Islet of Langerhans (tissue), 1 donor: Measurements from ENCODE around the gene CHRM2.

ENCODE experiments used
- FAIRE-seq: peaks from one replicate; lab custom pipeline; 2011; peaks lifted over from hg19 to GRCh38; lab: Jason Lieb, UNC

Gene CHRM2

GRCh38 chr7:136958016-136958415, 89.6 kb downstream of the CHRM2 start:
- no peak for FAIRE-seq

DNA sequence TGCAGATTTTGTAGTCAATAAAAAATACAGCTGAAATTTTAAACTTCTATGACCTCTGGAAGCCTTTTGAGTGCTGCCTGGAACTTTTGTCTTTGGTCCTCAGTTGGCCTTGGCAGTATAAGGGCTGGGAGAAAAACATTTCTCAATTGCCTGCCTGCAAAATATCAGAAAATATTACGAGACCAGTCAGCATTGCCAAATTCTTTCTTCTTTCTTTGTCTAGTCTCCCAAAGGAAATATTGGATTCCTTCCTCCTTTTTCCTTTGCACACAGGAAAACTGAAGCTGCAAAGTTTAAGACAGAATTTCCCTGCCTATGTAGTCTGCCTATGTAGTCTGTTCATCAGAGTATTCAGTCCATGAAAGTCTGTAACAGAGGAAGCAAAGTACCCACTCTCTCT, 95.9 kb downstream of the CHRM2 start:
- FAIRE-seq: no peak

- FAIRE-seq: no peak
Measured at GRCh38 chr7:136966825-136967224, 98.4 kb downstream of the CHRM2 start.

GRCh38 chr7:136969761-136970160, 101.3 kb downstream of the CHRM2 start:
- no peak for FAIRE-seq

GRCh38 chr7:136971776-136972175, 103.3 kb downstream of the CHRM2 start:
- no peak for FAIRE-seq

DNA sequence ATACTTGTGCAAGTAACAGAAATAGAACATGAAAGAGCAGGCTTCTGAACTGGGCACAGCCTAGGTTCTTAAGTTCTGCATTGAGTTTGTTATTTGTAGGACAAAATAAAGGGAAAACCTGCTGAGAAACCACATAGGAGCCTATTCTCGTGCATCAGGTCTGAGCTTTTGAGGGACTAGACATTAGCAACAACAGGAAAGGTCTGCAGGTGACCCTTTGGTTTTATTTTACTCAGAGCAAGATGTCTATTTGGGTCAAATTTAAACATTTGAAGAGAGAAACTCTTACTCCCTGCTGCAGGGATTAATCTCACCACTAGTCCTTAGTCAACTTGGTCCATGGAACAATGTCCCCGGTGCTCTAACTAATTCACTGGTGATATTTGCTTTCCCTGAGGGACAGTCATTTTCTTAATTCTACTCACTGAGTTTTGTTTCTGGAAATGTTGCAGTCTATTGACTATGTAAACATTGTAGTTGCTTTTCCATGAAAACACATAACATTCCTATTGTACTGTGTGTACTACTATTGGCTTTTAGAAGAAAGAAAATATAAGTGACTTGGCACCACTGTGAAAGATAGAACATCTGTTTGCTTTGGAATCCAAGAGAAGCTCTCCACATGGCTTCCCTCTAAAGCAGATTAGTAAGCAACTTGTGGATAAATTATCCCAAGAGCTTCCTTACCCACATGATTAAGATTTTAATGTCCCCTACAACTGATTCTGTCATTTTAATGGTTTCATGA, 108.2 kb downstream of the CHRM2 start:
- FAIRE-seq: no peak

DNA sequence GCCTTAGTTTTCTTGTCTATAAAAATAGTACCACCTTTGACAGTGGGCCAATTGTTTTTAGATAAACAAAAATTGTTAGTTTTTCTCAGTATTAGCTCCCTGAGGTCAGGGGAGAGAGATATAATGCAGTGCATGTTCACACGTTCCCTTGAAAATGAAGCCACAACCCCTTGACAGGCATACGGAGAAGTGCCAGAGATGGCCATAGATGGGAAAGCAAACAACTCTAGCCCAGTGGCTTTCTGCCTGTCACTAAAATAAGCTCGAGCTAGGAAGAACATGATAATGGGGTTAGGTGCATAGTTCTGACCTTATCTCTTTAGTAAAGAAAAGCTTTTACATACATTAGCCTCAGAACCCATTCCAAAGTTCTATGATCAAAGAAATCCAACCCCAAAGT, 124.9 kb downstream of the CHRM2 start:
- FAIRE-seq: no peak

DNA sequence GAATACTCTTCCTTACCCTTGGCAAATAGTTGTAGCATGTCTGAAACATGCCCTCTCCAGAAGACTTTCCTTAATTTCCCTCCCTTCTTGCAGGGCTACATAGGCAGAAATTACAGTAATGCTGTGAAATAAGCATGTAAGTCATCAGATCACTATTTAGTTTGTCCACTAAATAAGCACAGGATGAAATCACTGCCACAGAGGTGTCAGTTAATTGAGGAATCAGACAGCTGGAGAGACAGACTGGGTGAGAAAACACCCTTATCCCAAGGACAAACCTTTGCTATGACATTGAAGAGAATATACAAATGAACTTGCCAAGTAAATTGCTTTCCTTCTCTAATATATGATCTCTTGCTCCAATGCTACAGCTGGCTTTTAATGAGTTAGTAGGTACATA, 129.3 kb downstream of the CHRM2 start:
- FAIRE-seq: no peak

GRCh38 chr7:136998495-136998894, 130.0 kb downstream of the CHRM2 start:
- no peak for FAIRE-seq

- FAIRE-seq: peak; percentile 78
Measured at GRCh38 chr7:137000621-137001020, 132.2 kb downstream of the CHRM2 start.

- no peak for FAIRE-seq
Measured at GRCh38 chr7:137001041-137001440, 132.6 kb downstream of the CHRM2 start.

DNA sequence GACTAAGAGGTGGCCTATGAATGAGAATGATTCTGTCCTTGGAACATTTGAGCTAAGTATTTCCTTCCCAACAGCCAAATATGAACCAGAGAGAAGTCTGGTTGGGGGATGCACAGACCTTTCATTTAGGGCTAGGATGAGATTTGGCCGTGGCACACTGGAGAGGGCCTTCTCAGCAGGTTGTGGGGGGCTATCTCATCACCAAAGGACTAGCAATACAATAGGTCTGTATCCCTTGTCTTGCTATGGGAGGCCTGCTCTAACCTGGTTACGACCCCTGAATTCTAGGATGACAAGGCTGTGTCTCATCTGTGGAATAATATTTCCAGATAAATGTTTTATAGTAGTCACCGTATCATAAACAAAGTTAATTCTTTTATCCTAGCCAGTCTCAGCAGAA, 133.0 kb downstream of the CHRM2 start:
- no peak for FAIRE-seq

GRCh38 chr7:137003086-137003485, 134.6 kb downstream of the CHRM2 start:
- FAIRE-seq: no peak

DNA sequence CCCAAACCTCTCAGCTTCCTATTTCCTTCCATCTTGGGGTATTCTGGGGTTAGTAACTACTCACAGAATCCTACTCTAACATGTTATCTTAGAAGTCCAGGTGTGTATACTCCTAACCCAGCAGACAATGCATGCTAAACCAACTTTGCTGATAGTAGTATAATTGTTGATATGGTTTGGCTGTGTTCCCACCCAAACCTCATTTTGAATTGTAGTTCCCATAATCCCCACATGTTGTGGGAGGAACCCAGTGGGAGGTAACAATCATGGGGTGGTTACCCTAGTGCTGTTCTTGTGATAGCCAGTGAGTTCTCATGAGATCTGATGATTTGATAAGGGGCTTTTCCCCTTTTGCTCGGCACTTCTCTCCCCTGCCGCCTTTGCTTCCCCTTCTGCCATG, 135.1 kb downstream of the CHRM2 start:
- no peak for FAIRE-seq

GRCh38 chr7:137005873-137006272, 137.4 kb downstream of the CHRM2 start:
- peak; percentile 98 for FAIRE-seq

DNA sequence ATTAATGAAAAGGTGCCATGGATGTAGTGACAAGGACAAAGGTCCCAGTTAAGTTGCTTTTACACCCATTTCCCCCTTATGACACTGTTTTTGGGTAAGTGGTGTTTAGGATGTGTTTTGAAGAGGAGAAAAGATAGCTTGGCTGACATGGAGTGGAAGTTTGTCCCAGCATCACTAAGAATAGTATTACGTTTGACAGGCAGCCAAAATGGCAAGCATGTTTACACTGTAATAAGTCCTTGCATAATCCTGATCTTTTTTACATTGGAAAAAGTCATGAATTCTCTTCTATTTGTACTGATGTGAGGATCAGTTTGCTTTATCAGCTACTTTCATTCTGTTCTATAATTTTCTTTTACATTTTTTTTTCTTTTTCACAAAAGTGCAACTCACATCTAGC, 137.8 kb downstream of the CHRM2 start:
- no peak for FAIRE-seq

DNA sequence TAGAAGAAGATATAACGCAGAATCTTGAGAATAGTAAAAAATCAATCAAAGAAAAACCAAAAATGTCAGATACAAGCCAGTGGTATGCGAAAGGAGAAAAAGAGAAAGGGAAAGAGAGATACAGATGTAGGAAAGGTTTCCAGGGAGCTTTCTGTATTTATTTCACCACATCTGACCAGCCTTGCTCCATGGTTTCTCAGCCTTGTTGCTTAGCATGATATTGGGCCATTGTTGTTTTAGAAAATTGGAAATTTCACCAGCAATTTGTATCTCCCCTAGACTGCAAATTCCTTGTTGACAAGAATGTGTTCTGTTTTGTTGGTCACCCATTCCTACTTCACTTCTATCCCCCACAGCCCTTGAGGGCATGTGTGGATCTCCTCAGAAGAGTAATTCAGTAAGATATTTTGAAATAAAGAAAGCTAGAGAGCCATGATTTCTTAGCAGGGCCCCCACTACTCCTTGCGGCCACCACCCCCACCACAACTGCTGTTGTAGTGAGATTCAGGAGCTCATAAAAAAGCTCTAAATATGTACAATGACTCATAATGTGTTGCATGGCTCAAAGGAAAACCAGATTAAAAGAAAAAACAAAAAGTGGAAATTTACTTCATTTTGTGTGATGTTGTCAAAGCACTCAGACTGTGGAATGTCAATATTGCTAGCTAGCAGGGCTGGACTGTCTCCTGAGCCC, 138.7 kb downstream of the CHRM2 start:
- no peak for FAIRE-seq

- FAIRE-seq: no peak
Measured at GRCh38 chr7:137009404-137009803, 141.0 kb downstream of the CHRM2 start.

DNA sequence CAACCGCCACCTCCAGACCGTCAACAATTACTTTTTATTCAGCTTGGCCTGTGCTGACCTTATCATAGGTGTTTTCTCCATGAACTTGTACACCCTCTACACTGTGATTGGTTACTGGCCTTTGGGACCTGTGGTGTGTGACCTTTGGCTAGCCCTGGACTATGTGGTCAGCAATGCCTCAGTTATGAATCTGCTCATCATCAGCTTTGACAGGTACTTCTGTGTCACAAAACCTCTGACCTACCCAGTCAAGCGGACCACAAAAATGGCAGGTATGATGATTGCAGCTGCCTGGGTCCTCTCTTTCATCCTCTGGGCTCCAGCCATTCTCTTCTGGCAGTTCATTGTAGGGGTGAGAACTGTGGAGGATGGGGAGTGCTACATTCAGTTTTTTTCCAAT, 146.6 kb downstream of the CHRM2 start:
- no peak for FAIRE-seq

DNA sequence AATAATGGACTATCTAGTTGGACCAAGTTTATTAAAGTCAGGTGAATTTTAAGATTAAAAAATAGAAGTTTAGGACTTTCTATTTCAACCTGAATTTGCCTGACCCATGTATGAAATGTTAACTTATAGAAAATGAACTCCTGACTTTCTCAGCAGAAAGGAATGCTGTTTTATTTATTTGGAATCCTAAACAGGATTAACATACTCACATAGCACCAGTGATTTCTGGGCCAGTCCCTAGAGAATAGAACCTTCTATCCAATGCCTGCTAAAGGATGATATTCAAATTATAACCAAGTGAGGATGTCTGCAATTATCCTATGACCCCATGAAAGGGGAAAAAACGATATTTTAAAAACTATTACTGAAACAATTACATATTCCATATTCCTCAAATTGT, 148.8 kb downstream of the CHRM2 start:
- no peak for FAIRE-seq

DNA sequence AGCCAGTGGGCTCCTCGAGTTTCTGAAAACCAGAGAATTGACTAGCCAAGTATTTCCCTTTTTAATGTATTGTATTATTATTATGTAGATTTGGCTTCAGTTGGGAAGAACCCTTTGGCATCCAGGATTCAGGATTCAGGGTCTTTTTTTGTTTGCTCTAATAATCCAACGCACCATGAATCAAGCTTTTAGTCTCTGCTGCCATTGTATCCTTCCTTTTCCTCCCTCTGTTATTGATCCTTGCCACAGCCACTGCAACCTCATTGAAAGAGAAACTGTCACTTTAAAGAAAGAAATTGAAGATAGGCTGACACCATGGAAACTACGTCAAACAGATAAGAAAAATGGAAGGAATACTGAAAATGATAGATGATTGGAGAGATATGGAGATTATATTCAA, 150.0 kb downstream of the CHRM2 start:
- FAIRE-seq: no peak

GRCh38 chr7:137020351-137020750, 151.9 kb downstream of the CHRM2 start:
- FAIRE-seq: no peak

DNA sequence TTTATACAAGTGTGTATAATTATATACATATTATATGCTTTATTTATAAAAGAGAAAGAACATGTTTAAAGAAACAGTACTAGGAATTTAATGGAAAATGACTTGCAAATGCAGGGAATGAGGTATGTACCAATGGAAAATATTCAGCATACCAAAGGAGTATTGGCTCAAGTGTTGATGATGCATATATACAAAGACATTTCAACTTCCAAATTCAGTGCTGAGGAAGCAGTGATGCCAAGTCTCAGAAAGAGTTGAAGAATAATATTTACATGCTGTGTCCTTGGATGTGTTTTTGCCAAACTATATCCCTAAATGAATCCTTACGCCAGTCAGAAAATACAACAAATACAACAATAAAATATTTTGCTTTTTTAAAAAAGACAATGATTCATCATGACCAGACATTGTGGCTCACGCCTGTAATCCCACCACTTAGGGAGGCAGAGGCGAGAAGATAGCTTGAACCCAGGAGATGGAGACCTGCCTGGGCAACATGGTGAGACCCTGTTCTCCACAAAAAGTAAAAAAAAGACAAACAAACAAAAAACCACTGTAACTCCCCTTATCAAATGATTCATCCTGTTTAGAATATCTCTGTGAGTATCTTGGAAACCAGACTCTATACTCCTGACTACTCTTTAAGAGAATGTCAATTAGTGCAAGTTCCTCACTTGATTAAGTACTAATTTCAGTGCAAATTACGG, 157.2 kb downstream of the CHRM2 start:
- FAIRE-seq: no peak

DNA sequence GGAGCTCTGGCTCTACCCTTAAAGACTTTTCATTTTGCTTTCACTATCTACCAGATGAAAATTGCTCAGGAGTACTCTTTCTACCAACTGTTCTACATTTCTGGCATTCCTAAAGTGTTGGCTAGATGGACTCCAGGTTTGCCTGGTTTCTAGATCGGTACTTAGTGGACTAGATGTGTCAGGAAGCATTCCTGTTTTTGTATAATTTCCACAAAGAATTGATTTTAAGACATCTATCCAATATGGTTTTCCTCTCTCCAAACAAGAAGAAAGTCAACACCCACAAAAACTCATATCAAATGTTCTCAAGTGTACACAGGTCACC, 157.7 kb downstream of the CHRM2 start:
- no peak for FAIRE-seq
